ENCODE results near the gene THADA.
"Not testable (repeated sequence)": the region's sequence is repeated elsewhere in the genome, so short reads cannot be mapped to it uniquely, and the experiment has no call there.

THADA gene

DNA sequence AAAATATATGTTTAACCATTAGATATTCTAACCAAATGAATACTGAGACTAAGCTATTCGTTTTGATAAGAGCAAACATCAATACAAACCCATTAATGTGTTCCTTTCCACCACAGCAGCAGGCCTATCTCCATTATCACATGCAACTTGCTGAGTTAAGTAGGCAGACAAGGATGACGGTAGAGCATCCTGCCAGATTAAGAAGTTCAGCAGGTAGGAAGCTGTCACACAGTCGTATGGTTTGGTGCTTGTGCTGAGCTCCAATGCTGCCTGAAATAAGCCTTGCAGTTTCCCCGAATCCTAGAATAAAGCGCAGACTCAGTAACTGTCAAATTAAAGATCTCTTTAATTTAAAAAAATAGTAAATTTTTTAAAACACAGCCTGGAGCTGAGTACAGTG, 39.6 kb downstream of the THADA start:
- TF ChIP-seq, protein P1, sequence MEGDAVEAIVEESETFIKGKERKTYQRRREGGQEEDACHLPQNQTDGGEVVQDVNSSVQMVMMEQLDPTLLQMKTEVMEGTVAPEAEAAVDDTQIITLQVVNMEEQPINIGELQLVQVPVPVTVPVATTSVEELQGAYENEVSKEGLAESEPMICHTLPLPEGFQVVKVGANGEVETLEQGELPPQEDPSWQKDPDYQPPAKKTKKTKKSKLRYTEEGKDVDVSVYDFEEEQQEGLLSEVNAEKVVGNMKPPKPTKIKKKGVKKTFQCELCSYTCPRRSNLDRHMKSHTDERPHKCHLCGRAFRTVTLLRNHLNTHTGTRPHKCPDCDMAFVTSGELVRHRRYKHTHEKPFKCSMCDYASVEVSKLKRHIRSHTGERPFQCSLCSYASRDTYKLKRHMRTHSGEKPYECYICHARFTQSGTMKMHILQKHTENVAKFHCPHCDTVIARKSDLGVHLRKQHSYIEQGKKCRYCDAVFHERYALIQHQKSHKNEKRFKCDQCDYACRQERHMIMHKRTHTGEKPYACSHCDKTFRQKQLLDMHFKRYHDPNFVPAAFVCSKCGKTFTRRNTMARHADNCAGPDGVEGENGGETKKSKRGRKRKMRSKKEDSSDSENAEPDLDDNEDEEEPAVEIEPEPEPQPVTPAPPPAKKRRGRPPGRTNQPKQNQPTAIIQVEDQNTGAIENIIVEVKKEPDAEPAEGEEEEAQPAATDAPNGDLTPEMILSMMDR (IDR thresholded peaks at IDR 0.05; ENCODE audit: insufficient read depth, low read depth, low read length, missing control alignments): no peak
- no peak for DNase-seq (ENCODE audit: low read depth)
- no peak overlapping the region for H3K4me3 ChIP-seq (ENCODE audit: low read depth, low read length)

DNA sequence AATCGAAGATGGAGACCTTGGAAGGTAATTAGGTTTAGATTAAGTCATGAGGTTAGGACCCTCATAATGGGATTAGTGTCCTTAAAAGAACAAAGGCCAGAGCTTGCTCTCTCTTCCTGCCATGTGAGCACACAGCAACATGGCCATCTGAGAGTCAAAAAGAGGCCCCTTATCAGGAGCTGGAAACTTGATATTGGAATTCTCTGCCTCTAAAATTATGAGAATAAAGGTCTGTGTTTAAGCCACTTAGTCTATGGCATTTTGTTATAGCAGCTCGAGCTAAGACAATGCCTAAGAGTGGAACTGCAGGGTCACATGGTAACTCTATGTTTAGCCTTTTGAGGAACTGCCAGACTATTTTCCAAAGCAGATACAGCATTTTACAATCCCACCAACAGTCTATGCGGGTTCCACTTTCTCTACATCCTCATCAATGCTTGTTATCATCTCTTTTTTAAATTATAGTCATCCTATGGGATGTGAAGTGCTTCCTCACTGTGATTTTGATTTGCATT, 42.4 kb downstream of the THADA start:
- no peak overlapping the region for H3K4me3 ChIP-seq (ENCODE audit: low read depth, low read length)
- no peak for DNase-seq (ENCODE audit: low read depth)
- TF ChIP-seq, protein P1 (IDR thresholded peaks at IDR 0.05; ENCODE audit: insufficient read depth, low read depth, low read length, missing control alignments): no peak

DNA sequence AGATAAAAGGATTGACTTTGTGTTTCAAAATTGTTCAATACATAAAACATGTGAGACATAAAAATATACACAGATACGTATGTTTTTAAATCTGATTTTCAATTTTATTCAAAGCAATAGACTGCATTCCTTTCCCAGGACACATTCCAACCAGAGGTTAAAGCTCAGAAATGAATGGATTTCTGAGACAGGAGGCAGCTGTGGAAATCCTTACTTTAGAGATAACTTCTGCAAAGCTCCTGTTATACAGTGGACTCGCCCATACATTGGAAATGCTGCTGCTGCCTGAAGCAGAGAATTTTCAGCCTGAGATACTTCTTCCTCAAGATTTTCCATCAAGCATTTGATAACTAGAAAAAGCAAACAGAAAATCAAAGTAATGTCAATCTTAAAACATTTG, 43.8 kb downstream of the THADA start:
- DNase-seq (ENCODE audit: low read depth): no peak
- H3K4me3 ChIP-seq (ENCODE audit: low read depth, low read length): no peak overlapping the region
- TF ChIP-seq, protein P1 (IDR thresholded peaks at IDR 0.05; ENCODE audit: insufficient read depth, low read depth, low read length, missing control alignments): no peak

DNA sequence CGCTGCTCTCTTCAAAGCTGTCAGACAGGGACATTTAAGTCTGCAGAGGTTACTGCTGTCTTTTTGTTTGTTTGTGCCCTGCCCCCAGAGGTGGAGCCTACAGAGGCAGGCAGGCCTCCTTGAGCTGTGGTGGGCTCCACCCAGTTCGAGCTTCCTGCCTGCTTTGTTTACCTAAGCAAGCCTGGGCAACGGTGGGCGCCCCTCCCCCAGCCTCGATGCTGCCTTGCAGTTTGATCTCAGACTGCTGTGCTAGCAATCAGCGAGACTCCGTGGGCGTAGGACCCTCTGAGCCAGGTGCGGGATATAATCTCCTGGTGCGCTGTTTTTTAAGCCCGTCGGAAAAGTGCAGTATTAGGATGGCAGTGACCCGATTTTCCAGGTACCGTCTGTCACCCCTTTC, 47.5 kb downstream of the THADA start:
- H3K4me3 ChIP-seq (ENCODE audit: low read depth, low read length); DNase-seq (ENCODE audit: low read depth): not testable (repeated sequence)

DNA sequence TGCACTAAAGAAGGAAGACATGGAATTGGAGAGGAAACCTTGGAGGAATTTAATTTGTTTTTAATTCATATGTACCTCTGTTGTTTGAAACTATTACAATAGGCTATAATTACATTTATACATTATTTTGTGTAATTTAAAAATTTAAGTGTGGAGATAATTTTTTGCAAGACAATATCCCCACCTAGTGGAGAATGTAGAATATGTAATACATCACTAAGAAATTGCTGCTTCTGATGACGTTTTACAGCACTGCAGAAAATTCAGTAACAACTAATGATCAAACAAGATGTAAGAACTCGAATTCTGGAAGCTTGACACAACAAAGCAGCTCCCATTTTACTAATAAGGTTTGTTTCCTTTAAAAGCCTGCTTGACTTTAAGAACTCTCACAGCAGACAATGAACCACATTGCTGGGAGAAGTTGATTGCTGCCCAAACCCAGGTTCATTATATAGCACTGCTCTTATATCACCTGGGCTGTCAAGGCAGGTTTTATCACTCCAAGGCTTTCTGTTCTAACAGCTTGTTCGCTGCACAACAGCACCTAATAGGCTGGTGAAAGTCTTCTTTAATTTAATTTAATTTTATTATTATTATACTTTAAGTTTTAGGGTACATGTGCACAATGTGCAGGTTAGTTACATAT, 53.4 kb downstream of the THADA start:
- H3K4me3 ChIP-seq (ENCODE audit: low read depth, low read length): no peak overlapping the region
- TF ChIP-seq, protein P1 (IDR thresholded peaks at IDR 0.05; ENCODE audit: insufficient read depth, low read depth, low read length, missing control alignments): peak; percentile 30
- peak; percentile 38 for DNase-seq (ENCODE audit: low read depth)

DNA sequence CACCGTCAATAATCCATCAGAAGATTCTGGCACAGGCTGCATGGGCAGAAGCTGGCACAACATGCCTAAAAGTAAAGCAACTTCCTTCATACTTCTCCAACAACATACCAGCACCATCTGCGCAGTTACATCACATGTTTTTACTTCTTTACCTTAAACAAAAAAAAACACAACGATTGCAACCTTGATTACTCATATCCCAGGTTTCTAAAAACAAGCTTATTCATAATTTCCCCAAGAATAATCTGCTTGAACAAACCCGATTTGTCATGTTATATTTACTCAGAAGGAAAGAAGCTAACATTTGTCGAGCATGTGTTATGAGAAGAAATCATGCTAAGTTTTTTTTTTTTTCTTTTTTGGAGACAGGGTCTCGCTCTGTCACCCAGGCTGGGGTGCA, 54.7 kb downstream of the THADA start:
- H3K4me3 ChIP-seq (ENCODE audit: low read depth, low read length): no peak overlapping the region
- no peak for DNase-seq (ENCODE audit: low read depth)
- TF ChIP-seq, protein P1 (IDR thresholded peaks at IDR 0.05; ENCODE audit: insufficient read depth, low read depth, low read length, missing control alignments): no peak

DNA sequence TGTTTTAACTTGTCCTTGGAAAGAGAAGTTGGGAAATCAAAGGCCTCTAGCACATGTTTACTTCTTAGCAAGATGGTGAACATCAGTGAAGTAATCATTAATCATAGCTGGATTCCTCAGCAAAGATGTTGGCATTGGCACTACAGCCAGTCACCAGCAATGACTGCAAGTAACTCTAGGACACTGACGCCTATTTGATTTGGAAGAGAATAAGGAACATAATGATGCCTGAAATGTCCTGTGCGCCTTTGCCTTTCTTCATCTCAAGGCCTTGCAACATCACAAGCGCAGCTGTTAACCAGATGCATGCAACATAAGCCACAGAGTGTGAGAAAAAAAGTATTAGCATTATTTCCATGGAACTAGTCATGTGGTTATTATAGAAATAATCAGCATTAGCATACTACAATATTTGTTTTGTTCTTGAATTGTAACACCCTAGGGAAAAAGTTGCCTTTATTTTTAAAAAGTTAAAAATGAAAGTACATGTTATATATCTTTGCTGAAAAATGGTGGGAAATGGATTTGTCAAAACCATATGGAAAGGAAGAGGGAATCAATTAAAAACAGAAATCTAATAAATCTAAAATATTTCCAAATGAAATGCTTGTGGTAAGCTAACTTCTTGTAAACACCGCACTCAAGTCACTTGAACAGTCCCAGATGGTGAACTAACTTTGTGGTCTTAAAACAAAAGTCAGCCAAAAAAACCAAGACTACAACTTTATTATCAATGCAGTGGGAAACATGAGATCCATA, 55.6 kb downstream of the THADA start:
- no peak for DNase-seq (ENCODE audit: low read depth)
- TF ChIP-seq, protein P1 (IDR thresholded peaks at IDR 0.05; ENCODE audit: insufficient read depth, low read depth, low read length, missing control alignments): no peak
- H3K4me3 ChIP-seq (ENCODE audit: low read depth, low read length): no peak overlapping the region

Measured in GM12865 (cell line).